K562 (cell line): ENCODE data around the gene PCSK6. TPM values are rescaled to one million over a fixed set of nuclear protein-coding genes. Genes with fewer than 3 reads are reported as not detected.

Experiments
- ATAC-seq: fragments of 200-7000 bp; cut with Tn5 transposase; 3 replicates; pipeline ENCODE4 v1.9.1; 2020; ENCODE audit warnings: moderate library complexity
- BruUV-seq: library from RNA; stranded (reverse); fragments of 400-500 nt; replicated peaks from 2 replicates; lab custom pipeline; 2021; lab: Mats Ljungman, UMichigan
- CTCF ChIA-PET: fragments of 300-600 bp; formaldehyde crosslinking; extraction: SDS; loops from one replicate; lab custom pipeline; 2021; ENCODE audit warnings: low intra/inter-chr PET ratio; lab: Yijun Ruan, JAX
- POLR2A ChIA-PET: fragments of 300-600, 350-650 bp; sonication (Branson Sonifier 250); formaldehyde crosslinking; extraction: SDS; loops from one replicate; lab custom pipeline; 2021; ENCODE audit warnings: antibody characterized with exemption, inconsistent platforms; lab: Yijun Ruan, JAX
- DNase-seq, 4 experiments: peaks; one replicate each; pipeline versions ENCODE4 v3.0.0 to v3.0.0-alpha.2; 2011 to 2018; ENCODE audit warnings: low spot score in 3 of 4, mixed read lengths in 3 of 4; ENCODE audit errors: extremely low read depth in 1 of 4
- FAIRE-seq: peaks from 2 replicates; lab custom pipeline; 2011; peaks lifted over from hg19 to GRCh38; lab: Jason Lieb, UNC
- H2AFZ ChIP-seq: 2 replicates; pipeline ENCODE4 v1.6.0; 2011; ENCODE audit warnings: low read depth, low read length, control low read depth, inconsistent platforms
- H3K27ac ChIP-seq: fragments of 200-600 bp; 3 replicates; pipeline ENCODE4 v1.8.0; 2011; ENCODE audit warnings: low read depth, mild to moderate bottlenecking, control low read depth, inconsistent platforms, low read length, moderate library complexity, mixed read lengths; ENCODE audit errors: extremely low read depth
- H3K27me3 ChIP-seq, 2 experiments: fragments of 300-600 bp in 1 of 2; 2 replicates in 1 of 2; 3 replicates in 1 of 2; pipeline versions ENCODE4 v1.6.0 to v1.8.0; 2011; ENCODE audit warnings: inconsistent platforms in 2 of 2, low read length in 2 of 2, mild to moderate bottlenecking in 1 of 2, mixed read lengths in 1 of 2, moderate library complexity in 1 of 2; ENCODE audit not compliant: control insufficient read depth in 2 of 2, insufficient read depth in 2 of 2
- H3K36me3 ChIP-seq: fragments of 300-600 bp; 3 replicates; pipeline ENCODE4 v1.8.0; 2011; ENCODE audit warnings: mild to moderate bottlenecking, low read length, inconsistent platforms; ENCODE audit not compliant: control insufficient read depth, insufficient read depth
- H3K4me1 ChIP-seq, 2 experiments: fragments of 200-600 bp in 1 of 2; replicated peaks in 1 of 2; 2 replicates in 1 of 2; 3 replicates in 1 of 2; pipeline versions ENCODE4 v1.5.1 to v1.8.0; 2011; ENCODE audit warnings: inconsistent platforms in 2 of 2, low read length in 2 of 2, mild to moderate bottlenecking in 1 of 2, mixed read lengths in 1 of 2, moderate library complexity in 1 of 2; ENCODE audit not compliant: control insufficient read depth in 2 of 2, insufficient read depth in 2 of 2
- H3K4me2 ChIP-seq: 2 replicates; pipeline ENCODE4 v1.6.1; 2011; ENCODE audit warnings: low read length, control low read depth, inconsistent platforms, mixed read lengths; ENCODE audit not compliant: insufficient read depth
- H3K4me3 ChIP-seq: fragments of 200-600 bp; sonication (generic), shearing (Covaris generic); 2 replicates; pipeline ENCODE4 v1.5.1; 2016; ENCODE audit warnings: control low read depth, inconsistent platforms
- H3K79me2 ChIP-seq: fragments of 200-600 bp; 3 replicates; pipeline ENCODE4 v1.8.0; 2011; ENCODE audit warnings: low read length, inconsistent platforms; ENCODE audit not compliant: control insufficient read depth, insufficient read depth
- H3K9ac ChIP-seq, 2 experiments: 2 replicates each; pipeline versions ENCODE4 v1.6.0 to v1.6.1; 2011; ENCODE audit warnings: low read depth in 2 of 2, low read length in 2 of 2, control low read depth in 1 of 2, inconsistent platforms in 1 of 2, mild to moderate bottlenecking in 1 of 2, mixed read lengths in 1 of 2; ENCODE audit not compliant: insufficient read depth in 1 of 2
- H3K9me1 ChIP-seq: one replicate; pipeline ENCODE4 v1.6.0; 2011; ENCODE audit warnings: inconsistent platforms, mild to moderate bottlenecking, low read length, moderate library complexity; ENCODE audit not compliant: control insufficient read depth, insufficient read depth
- H3K9me3 ChIP-seq: replicated peaks from 2 replicates; pipeline ENCODE4 v1.5.1; 2011; ENCODE audit warnings: low read depth, low read length, inconsistent platforms; ENCODE audit not compliant: control insufficient read depth, insufficient read depth
- H4K20me1 ChIP-seq: replicated peaks from 2 replicates; pipeline ENCODE4 v1.6.1; 2011; ENCODE audit warnings: low read length, inconsistent platforms, mixed read lengths; ENCODE audit not compliant: control insufficient read depth, insufficient read depth
- BHLHE40 ChIP-seq: IDR thresholded peaks from 2 replicates; pipeline ENCODE4 v1.6.1; 2011; ENCODE audit warnings: low read length, improper control_type of control experiment
- GATAD2A ChIP-seq: fragments of 450-650 bp; IDR thresholded peaks from 2 replicates; pipeline ENCODE4 v1.6.1; 2017
- GTF2E2 ChIP-seq: fragments of 200-800 bp; sonication (Bioruptor generic); IDR thresholded peaks from 2 replicates; pipeline ENCODE4 v1.6.1; 2016; ENCODE audit warnings: missing genetic modification characterization, missing compliant biosample characterization
- HNRNPLL ChIP-seq: fragments of 200-400 bp; formaldehyde crosslinking; IDR thresholded peaks from 2 replicates; pipeline ENCODE4 v1.6.1; 2017; ENCODE audit warnings: low read length, low read depth, mild to moderate bottlenecking; ENCODE audit not compliant: poor library complexity, severe bottlenecking
- JUN ChIP-seq, 2 experiments: sonication (generic) in 1 of 2; formaldehyde crosslinking in 1 of 2; IDR thresholded peaks; 2 replicates each; pipeline versions ENCODE4 v1.6.1 to v1.8.0; 2012 to 2022; ENCODE audit warnings: borderline replicate concordance in 2 of 2, mild to moderate bottlenecking in 2 of 2, improper control_type of control experiment in 1 of 2, low read depth in 1 of 2, low read length in 1 of 2, missing genetic modification reagents in 1 of 2
- MCM2 ChIP-seq: fragments of 450-650 bp; IDR thresholded peaks from 2 replicates; pipeline ENCODE4 v1.6.1; 2017; ENCODE audit warnings: low read depth, mild to moderate bottlenecking
- PTRF ChIP-seq: fragments of 450-650 bp; IDR thresholded peaks from 2 replicates; pipeline ENCODE4 v1.6.1; 2016; ENCODE audit warnings: mild to moderate bottlenecking, missing genetic modification characterization, missing compliant biosample characterization
- SIRT6 ChIP-seq: IDR thresholded peaks from one replicate; pipeline ENCODE4 v1.6.1; 2012; ENCODE audit warnings: low read depth, mild to moderate bottlenecking, control low read depth, inconsistent platforms, low read length, moderate library complexity
- SOX6 ChIP-seq: fragments of 450-650 bp; IDR thresholded peaks from 2 replicates; pipeline ENCODE4 v1.6.1; 2014; ENCODE audit warnings: mild to moderate bottlenecking
- TRIM28 ChIP-seq: fragments of 450-650 bp; IDR thresholded peaks from 2 replicates; pipeline ENCODE4 v1.6.1; 2017
- ZBTB7A ChIP-seq: IDR thresholded peaks from 2 replicates; pipeline ENCODE4 v1.6.1; 2011; ENCODE audit warnings: low read depth, mild to moderate bottlenecking, low read length, moderate library complexity, borderline replicate concordance; ENCODE audit not compliant: control insufficient read depth
- ZNF253 ChIP-seq: fragments of 250-450 bp; sonication (Bioruptor Pico); conservative IDR thresholded peaks from 2 replicates; pipeline ENCODE4 v1.6.1; 2021; ENCODE audit warnings: mild to moderate bottlenecking
- ZNF780A ChIP-seq: fragments of 250-450 bp; sonication (Bioruptor Pico); IDR thresholded peaks from 2 replicates; pipeline ENCODE4 v1.5.0; 2021; ENCODE audit warnings: mild to moderate bottlenecking
- WGBS: fragments of 100-300 bp; shearing (Covaris generic); methylation state at CpG from one replicate; pipeline ENCODE4 v1.1.6; 2016; ENCODE audit warnings: low coverage, mixed read lengths; ENCODE audit not compliant: insufficient coverage; ENCODE audit errors: missing lambda C conversion rate; 5-methylcytosine and 5-hydroxymethylcytosine counted together
- in situ Hi-C: fragments of 300-500 bp; cut with MboI; formaldehyde crosslinking; loops from 4 replicates; pipeline ENCODE4 v1.15.0; 2018; ENCODE audit warnings: inconsistent platforms, mixed read lengths
- intact Hi-C: fragments of 100-400 bp; cut with micrococcal nuclease; formaldehyde crosslinking; loops from 2 replicates; pipeline ENCODE4 v1.14.2; 2022
- polyA plus RNA-seq, 8 experiments: library from polyadenylated mRNA; depleted of rRNA in 4 of 8; stranded (reverse) in 5 of 8; unstranded in 3 of 8; fragments of >200 nt; fragmentation: Nextera tagmentation in 2 of 8; fragmentation: Illumina TruSeq in 1 of 8; extraction: Ambion mirVana in 2 of 8; extraction: Trizol in 1 of 8; gene quantifications; 2 replicates each; pipeline versions ENCODE4 v1.2.1 to v1.2.3, GENCODE V29; 2011 to 2014; ENCODE audit warnings: inconsistent platforms in 1 of 8, missing spikeins in 1 of 8
- total RNA-seq, 7 experiments: library from RNA; depleted of rRNA in 6 of 7; stranded (reverse); fragments of >200 nt in 6 of 7; fragmentation: Illumina TruSeq in 2 of 7; extraction: Trizol in 2 of 7; gene quantifications; 2 replicates each; pipeline versions ENCODE4 v1.2.1 to v1.2.3, GENCODE V29; 2011 to 2021; ENCODE audit warnings: low replicate concordance in 1 of 7
- TF ChIP-seq, protein P1 (sequence below): sonication (generic); formaldehyde crosslinking; IDR thresholded peaks from 2 replicates; pipeline ENCODE4 v1.8.0; 2022; ENCODE audit warnings: mild to moderate bottlenecking, missing genetic modification reagents

Gene PCSK6
- total and polyA plus RNA-seq, 9 of the 15 experiments (the other 6 are each of a cell fraction or from before 2014, with no cell fraction given): 2.2 to 32.6 (median 14.5) TPM

DNA sequence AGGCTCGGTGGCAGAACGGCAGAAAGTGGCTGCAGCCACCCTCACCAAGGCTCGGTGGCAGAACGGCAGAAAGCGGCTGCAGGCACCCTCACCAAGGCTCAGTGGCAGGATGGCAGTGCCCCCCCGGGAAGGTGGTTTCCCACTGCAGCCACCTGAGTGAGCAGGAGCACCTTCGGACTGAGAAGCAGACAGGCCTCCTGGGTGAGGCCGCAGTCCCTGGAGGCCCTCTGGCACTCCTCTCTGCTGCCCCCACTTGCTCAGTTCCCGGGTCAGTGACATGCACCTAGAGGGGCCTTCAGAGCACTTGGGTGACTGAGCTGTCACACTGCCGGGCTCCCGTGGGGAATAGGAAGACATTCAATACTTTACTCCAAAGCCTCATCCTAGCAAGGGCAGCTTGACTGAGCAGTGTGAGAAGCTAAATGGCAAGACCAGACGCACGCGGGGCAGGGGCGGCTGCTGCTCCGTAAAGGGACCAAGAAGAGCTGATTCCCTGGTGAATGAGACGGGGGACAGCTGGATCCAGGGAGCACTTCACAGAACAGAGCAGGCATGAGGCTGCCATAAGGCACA, 62.7 kb downstream of the PCSK6 start:
- Histone ChIP-seq H3K9me1 (peaks cover 4% of the 10 kb centered on the region), H3K27ac (no peak overlapping the region), H3K4me3 (no peak overlapping the region), H3K79me2 (no peaks in the 10 kb centered on the region), H3K4me1 (no peaks in the 10 kb centered on the region), H3K27me3 (peaks cover 0 to 19% of the 10 kb centered on the region in 2 experiments; a peak in 2 of 5 replicates), H3K9me3 (no peaks in the 10 kb centered on the region), H3K9ac (no peak overlapping the region), H3K36me3 (peaks cover 31% of the 10 kb centered on the region; the same call in 2 of the 3 replicates), H3K4me2 (no peak overlapping the region), H4K20me1 (no peaks in the 10 kb centered on the region), H2AFZ (no peak overlapping the region)
- POLR2A ChIA-PET: interaction anchor here (0.6 to 0.7 kb wide), 3 partner anchors 17 to 404 kb away, joined by 3 read pairs; no protein-coding TSS in a partner anchor
- no peak for TF ChIP-seq SIRT6
- DNase-seq: no peak
- FAIRE-seq: no peak
- CTCF ChIA-PET: no interaction called here
- no peak for ATAC-seq
- intact Hi-C loops (no loop called here), in situ Hi-C loops (no loop called here)
- BruUV-seq: no TSS peak
- WGBS: 60% methylated on average over 13 of the region's 17 CpGs

DNA sequence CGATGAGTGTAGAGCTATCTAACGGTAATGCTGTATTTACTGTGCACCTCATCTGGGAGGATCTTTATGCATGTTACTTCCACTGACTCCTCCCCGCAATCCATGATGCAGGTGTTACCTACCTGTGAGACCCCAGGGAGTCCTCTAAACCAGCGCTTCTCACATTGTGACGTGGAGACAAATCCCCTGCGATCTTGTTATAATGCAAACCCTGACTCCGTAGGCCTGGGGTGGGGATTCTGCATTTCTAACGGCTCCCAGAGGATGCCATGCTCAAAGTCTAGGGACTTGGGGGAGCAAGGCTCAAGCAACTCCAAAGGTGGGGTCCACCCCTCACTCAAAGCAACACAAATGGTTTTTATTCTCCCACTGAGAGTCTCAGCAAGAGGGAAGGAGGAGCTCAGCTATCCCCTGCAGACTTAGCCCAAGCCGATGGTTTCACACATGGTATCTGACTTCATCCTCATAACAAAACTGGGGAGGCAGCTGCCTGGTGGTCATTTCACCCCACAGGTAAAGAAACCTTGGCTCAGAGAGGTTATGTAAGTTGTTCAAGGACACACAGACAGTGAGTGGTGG, 63.6 kb downstream of the PCSK6 start:
- Histone ChIP-seq H4K20me1 (no peaks in the 10 kb centered on the region), H3K79me2 (no peaks in the 10 kb centered on the region), H2AFZ (no peak overlapping the region), H3K4me2 (no peak overlapping the region), H3K36me3 (peaks cover 27% of the 10 kb centered on the region; the same call in 2 of the 3 replicates), H3K4me1 (no peaks in the 10 kb centered on the region), H3K27ac (no peak overlapping the region), H3K9me1 (peaks cover 4% of the 10 kb centered on the region), H3K27me3 (peaks cover 0 to 19% of the 10 kb centered on the region in 2 experiments; a peak in 2 of 5 replicates), H3K4me3 (no peak overlapping the region), H3K9ac (no peak overlapping the region), H3K9me3 (no peaks in the 10 kb centered on the region)
- CTCF ChIA-PET: no interaction called here
- BruUV-seq: no TSS peak
- intact Hi-C loops (no loop called here), in situ Hi-C loops (no loop called here)
- TF ChIP-seq GATAD2A: no peak
- no peak for TF ChIP-seq BHLHE40
- no peak for TF ChIP-seq ZNF253 (CRISPR knock-in tag)
- TF ChIP-seq HNRNPLL: no peak
- no peak for TF ChIP-seq GTF2E2 (tag)
- TF ChIP-seq PTRF (tag): no peak
- no peak for TF ChIP-seq JUN (IDR thresholded peaks at IDR 0.05; ENCODE audit: borderline replicate concordance, low read depth, low read length)
- no peak for TF ChIP-seq JUN (CRISPR knock-in tag; IDR thresholded peaks at IDR 0.05; ENCODE audit: borderline replicate concordance)
- TF ChIP-seq ZNF780A (CRISPR knock-in tag): no peak
- TF ChIP-seq, protein P1, sequence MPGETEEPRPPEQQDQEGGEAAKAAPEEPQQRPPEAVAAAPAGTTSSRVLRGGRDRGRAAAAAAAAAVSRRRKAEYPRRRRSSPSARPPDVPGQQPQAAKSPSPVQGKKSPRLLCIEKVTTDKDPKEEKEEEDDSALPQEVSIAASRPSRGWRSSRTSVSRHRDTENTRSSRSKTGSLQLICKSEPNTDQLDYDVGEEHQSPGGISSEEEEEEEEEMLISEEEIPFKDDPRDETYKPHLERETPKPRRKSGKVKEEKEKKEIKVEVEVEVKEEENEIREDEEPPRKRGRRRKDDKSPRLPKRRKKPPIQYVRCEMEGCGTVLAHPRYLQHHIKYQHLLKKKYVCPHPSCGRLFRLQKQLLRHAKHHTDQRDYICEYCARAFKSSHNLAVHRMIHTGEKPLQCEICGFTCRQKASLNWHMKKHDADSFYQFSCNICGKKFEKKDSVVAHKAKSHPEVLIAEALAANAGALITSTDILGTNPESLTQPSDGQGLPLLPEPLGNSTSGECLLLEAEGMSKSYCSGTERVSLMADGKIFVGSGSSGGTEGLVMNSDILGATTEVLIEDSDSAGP (CRISPR knock-in tag): no peak
- TF ChIP-seq SOX6: no peak
- TF ChIP-seq TRIM28: no peak
- TF ChIP-seq ZBTB7A: no peak
- no peak for TF ChIP-seq MCM2
- WGBS: 56% methylated on average over 9 of the region's 9 CpGs
- POLR2A ChIA-PET: no interaction called here
- ATAC-seq: no peak
- no peak for FAIRE-seq
- no peak for DNase-seq
